ENCODE results near the gene ETNK1.

- TF ChIP-seq CTCF (IDR thresholded peaks at IDR 0.05; ENCODE audit: low read length) (no peak), EZH2 (IDR thresholded peaks at IDR 0.05; ENCODE audit: borderline replicate concordance, low read length) (no peak)
Measured at GRCh38 chr12:22628228-22628627, 3.3 kb downstream of the ETNK1 start.
